ENCODE data around the gene JARID2.

The JARID2 gene

DNA sequence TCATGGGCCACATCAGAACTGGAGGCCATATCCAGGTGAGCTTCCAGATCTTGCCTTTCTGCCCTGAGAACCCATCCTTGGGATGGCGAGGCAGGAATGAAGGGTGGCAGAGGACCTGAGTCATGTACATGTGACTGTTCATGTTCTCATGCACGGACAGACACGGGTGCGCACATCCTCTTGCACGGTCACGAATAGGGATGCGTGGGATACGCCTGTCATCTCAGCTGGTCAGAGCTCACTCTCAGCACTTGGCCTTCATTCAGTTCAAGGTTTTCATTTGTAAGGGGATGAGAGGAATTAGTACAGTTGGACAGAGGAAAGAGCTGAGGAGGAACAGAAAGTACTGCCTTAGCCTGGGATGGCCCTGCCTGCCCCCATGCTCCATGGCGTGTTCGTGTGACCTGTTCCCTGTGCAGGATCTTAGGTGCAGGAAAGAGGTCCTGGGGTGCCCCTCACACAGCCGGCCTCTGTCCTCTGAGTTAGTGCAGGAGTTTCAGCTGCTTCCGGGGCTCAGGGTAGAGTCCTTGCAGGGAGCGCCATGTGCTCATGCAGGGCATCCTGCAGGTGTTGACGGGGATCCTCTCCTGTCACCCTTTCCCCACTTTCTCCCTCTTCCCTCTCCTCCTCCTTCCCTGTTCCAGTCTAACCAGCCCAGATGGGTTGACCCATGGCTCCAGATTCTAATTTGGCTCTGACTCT is 243.5 kb downstream of the JARID2 start:
- Histone ChIP-seq H3K27me3 (replicated peaks; ENCODE audit: control insufficient read depth, insufficient read depth, low read length) (no peaks in the 10 kb centered on the region), H3K4me1 (ENCODE audit: control insufficient read depth, insufficient read depth, low read length) (peaks cover 14% of the 10 kb centered on the region), H3K36me3 (ENCODE audit: control insufficient read depth, insufficient read depth, low read length, severe bottlenecking) (peaks cover 24% of the 10 kb centered on the region), H3K9me3 (ENCODE audit: control insufficient read depth, low read length) (no peaks in the 10 kb centered on the region), H3K9ac (ENCODE audit: low read length) (no peak overlapping the region), H3K4me3 (ENCODE audit: low read length) (no peak overlapping the region)
- DNase-seq (ENCODE audit: low read depth), result no peak

DNA sequence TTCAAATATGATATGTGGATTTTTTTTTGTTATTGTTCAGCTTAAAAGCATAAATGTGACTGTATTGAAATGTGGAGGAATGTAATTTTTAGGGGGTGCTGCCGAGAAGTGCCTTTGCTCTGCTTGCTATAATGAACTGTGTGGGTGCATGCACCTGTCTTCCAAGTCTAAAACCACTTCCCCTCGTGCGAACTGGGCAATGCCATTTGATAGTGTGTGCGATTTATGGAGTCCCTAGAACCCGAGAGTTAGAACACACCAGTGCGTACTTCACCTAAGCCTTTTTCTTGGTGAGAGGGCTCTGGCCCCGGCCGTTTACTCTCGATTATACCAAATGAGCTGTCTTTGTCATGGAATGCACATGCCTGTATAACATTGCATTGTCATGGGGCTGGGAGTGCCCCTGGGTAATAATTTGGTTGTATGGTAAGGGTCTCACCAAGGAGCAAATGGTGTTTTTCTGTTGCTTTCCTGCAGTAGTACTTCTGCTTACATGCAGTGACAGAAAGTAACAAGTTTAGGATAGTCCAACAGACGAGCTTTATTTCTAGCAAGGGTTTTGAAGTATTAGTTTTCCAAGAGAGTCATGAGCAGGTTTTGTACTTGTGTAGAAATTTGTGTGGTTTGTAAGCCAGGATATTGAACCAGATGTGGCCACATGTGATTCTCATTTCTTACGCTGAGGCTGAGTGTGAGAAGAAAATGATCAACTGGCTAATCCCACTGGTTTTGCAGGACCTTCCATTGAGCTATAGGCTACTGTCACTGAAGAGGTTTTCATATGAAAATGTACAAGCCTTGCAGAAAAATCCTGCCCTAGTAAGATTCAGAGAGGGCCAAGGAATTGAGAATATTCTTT is 244.6 kb downstream of the JARID2 start:
- Histone ChIP-seq H3K36me3 (ENCODE audit: control insufficient read depth, insufficient read depth, low read length, severe bottlenecking) (peaks cover 24% of the 10 kb centered on the region), H3K27me3 (replicated peaks; ENCODE audit: control insufficient read depth, insufficient read depth, low read length) (no peaks in the 10 kb centered on the region), H3K4me3 (ENCODE audit: low read length) (no peak overlapping the region), H3K9ac (ENCODE audit: low read length) (peak overlapping the region; percentile 41), H3K9me3 (ENCODE audit: control insufficient read depth, low read length) (no peaks in the 10 kb centered on the region), H3K4me1 (ENCODE audit: control insufficient read depth, insufficient read depth, low read length) (peaks cover 19% of the 10 kb centered on the region)
- DNase-seq (ENCODE audit: low read depth), result no peak

GRCh38 chr6:15491255-15491985 is 245.6 kb downstream of the JARID2 start:
- peak; percentile 92 for DNase-seq (ENCODE audit: low read depth)
- no peaks in the 10 kb centered on the region for H3K9me3 ChIP-seq (ENCODE audit: control insufficient read depth, low read length)
- no peak overlapping the region for H3K4me3 ChIP-seq (ENCODE audit: low read length)
- H3K27me3 ChIP-seq (replicated peaks; ENCODE audit: control insufficient read depth, insufficient read depth, low read length), result no peaks in the 10 kb centered on the region
- H3K4me1 ChIP-seq (ENCODE audit: control insufficient read depth, insufficient read depth, low read length), result peaks cover 25% of the 10 kb centered on the region
- H3K36me3 ChIP-seq (ENCODE audit: control insufficient read depth, insufficient read depth, low read length, severe bottlenecking), result peaks cover 30% of the 10 kb centered on the region
- H3K9ac ChIP-seq (ENCODE audit: low read length), result peak overlapping the region; percentile 41

- DNase-seq (ENCODE audit: low read depth), result no peak
- no peaks in the 10 kb centered on the region for H3K27me3 ChIP-seq (replicated peaks; ENCODE audit: control insufficient read depth, insufficient read depth, low read length)
- peak overlapping the region; percentile 15 for H3K9ac ChIP-seq (ENCODE audit: low read length)
- H3K4me3 ChIP-seq (ENCODE audit: low read length), result no peak overlapping the region
- peaks cover 35% of the 10 kb centered on the region for H3K36me3 ChIP-seq (ENCODE audit: control insufficient read depth, insufficient read depth, low read length, severe bottlenecking)
- H3K9me3 ChIP-seq (ENCODE audit: control insufficient read depth, low read length), result no peaks in the 10 kb centered on the region
- H3K4me1 ChIP-seq (ENCODE audit: control insufficient read depth, insufficient read depth, low read length), result peaks cover 25% of the 10 kb centered on the region
Observed at GRCh38 chr6:15491986-15492269, 246.1 kb downstream of the JARID2 start.

GRCh38 chr6:15493437-15494168 is 247.7 kb downstream of the JARID2 start:
- Histone ChIP-seq H3K9me3 (ENCODE audit: control insufficient read depth, low read length) (no peaks in the 10 kb centered on the region), H3K9ac (ENCODE audit: low read length) (no peak overlapping the region), H3K4me3 (ENCODE audit: low read length) (no peak overlapping the region), H3K36me3 (ENCODE audit: control insufficient read depth, insufficient read depth, low read length, severe bottlenecking) (peaks cover 25% of the 10 kb centered on the region), H3K4me1 (ENCODE audit: control insufficient read depth, insufficient read depth, low read length) (peaks cover 25% of the 10 kb centered on the region), H3K27me3 (replicated peaks; ENCODE audit: control insufficient read depth, insufficient read depth, low read length) (no peaks in the 10 kb centered on the region)
- peak; percentile 37 for DNase-seq (ENCODE audit: low read depth)

DNA sequence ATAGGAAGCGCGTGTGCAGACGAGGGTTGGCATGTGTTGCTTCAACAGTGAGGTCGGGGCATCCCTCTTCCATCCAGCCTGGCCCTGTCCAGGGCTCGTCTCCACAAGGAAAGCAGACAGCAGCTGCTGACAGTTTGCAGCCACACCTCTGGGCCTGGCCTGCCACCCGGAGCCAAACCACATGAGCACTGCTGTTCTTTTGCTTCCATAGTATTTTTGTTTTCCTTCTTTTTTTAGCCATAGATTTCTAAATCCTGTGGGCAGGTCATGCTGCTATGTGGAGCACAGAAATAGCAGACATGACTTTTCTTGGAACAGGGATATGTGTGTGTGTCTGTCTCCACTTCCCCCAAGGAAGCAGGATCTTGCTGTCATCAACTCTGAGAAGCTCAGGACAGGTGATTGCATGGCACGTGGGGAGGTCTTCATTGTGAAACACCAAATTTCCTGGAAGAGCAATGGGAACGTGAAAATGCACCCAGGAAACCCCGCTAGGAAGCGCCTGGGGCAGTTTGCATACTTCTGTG is 249.6 kb downstream of the JARID2 start:
- no peak overlapping the region for H3K9ac ChIP-seq (ENCODE audit: low read length)
- peaks cover 25% of the 10 kb centered on the region for H3K4me1 ChIP-seq (ENCODE audit: control insufficient read depth, insufficient read depth, low read length)
- DNase-seq (ENCODE audit: low read depth), result peak; percentile 32
- H3K9me3 ChIP-seq (ENCODE audit: control insufficient read depth, low read length), result no peaks in the 10 kb centered on the region
- no peak overlapping the region for H3K4me3 ChIP-seq (ENCODE audit: low read length)
- H3K36me3 ChIP-seq (ENCODE audit: control insufficient read depth, insufficient read depth, low read length, severe bottlenecking), result peaks cover 15% of the 10 kb centered on the region
- no peaks in the 10 kb centered on the region for H3K27me3 ChIP-seq (replicated peaks; ENCODE audit: control insufficient read depth, insufficient read depth, low read length)

DNA sequence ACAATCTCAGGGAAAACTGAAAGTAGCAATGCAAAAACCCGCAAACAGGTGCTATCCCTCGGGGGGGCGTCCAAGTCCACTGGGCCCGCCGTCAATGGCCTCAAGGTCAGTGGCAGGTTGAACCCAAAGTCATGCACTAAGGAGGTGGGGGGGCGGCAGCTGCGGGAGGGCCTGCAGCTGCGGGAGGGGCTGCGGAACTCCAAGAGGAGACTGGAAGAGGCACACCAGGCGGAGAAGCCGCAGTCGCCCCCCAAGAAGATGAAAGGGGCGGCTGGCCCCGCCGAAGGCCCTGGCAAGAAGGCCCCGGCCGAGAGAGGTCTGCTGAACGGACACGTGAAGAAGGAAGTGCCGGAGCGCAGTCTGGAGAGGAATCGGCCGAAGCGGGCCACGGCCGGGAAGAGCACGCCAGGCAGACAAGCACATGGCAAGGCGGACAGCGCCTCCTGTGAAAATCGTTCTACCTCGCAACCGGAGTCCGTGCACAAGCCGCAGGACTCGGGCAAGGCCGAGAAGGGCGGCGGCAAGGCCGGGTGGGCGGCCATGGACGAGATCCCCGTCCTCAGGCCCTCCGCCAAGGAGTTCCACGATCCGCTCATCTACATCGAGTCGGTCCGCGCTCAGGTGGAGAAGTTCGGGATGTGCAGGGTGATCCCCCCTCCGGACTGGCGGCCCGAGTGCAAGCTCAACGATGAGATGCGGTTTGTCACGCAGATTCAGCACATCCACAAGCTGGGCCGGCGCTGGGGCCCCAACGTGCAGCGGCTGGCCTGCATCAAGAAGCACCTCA is 250.7 kb downstream of the JARID2 start:
- Histone ChIP-seq H3K4me3 (ENCODE audit: low read length) (no peak overlapping the region), H3K4me1 (ENCODE audit: control insufficient read depth, insufficient read depth, low read length) (peaks cover 21% of the 10 kb centered on the region), H3K27me3 (replicated peaks; ENCODE audit: control insufficient read depth, insufficient read depth, low read length) (no peaks in the 10 kb centered on the region), H3K36me3 (ENCODE audit: control insufficient read depth, insufficient read depth, low read length, severe bottlenecking) (peaks cover 24% of the 10 kb centered on the region), H3K9ac (ENCODE audit: low read length) (no peak overlapping the region), H3K9me3 (ENCODE audit: control insufficient read depth, low read length) (no peaks in the 10 kb centered on the region)
- DNase-seq (ENCODE audit: low read depth), result no peak

DNA sequence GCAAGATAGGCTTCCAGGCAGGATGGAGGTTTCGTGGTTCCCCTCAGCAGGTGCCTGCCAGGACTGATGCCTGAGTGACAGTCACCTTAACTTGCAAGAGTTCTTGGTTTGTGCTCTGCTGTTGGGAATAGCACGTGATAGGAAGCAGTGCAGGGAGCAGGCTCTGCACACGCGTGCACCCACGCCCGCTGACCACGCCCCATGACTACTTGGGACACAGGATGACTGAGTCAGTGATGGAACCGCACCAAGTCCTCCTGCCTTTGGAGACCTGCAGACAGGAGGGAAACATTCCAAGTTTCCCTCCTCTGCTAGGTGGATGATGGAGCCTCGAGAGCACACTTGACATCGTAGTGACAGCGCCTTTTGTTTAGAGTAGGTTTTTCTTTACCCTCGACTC is 252.8 kb downstream of the JARID2 start:
- Histone ChIP-seq H3K36me3 (ENCODE audit: control insufficient read depth, insufficient read depth, low read length, severe bottlenecking) (peaks cover 31% of the 10 kb centered on the region), H3K9me3 (ENCODE audit: control insufficient read depth, low read length) (no peaks in the 10 kb centered on the region), H3K9ac (ENCODE audit: low read length) (no peak overlapping the region), H3K4me3 (ENCODE audit: low read length) (no peak overlapping the region), H3K4me1 (ENCODE audit: control insufficient read depth, insufficient read depth, low read length) (peaks cover 29% of the 10 kb centered on the region), H3K27me3 (replicated peaks; ENCODE audit: control insufficient read depth, insufficient read depth, low read length) (no peaks in the 10 kb centered on the region)
- DNase-seq (ENCODE audit: low read depth), result no peak

GRCh38 chr6:15499125-15499524 is 253.3 kb downstream of the JARID2 start:
- Histone ChIP-seq H3K36me3 (ENCODE audit: control insufficient read depth, insufficient read depth, low read length, severe bottlenecking) (peaks cover 31% of the 10 kb centered on the region), H3K27me3 (replicated peaks; ENCODE audit: control insufficient read depth, insufficient read depth, low read length) (no peaks in the 10 kb centered on the region), H3K9ac (ENCODE audit: low read length) (no peak overlapping the region), H3K4me3 (ENCODE audit: low read length) (no peak overlapping the region), H3K4me1 (ENCODE audit: control insufficient read depth, insufficient read depth, low read length) (peaks cover 30% of the 10 kb centered on the region), H3K9me3 (ENCODE audit: control insufficient read depth, low read length) (no peaks in the 10 kb centered on the region)
- no peak for DNase-seq (ENCODE audit: low read depth)

DNA sequence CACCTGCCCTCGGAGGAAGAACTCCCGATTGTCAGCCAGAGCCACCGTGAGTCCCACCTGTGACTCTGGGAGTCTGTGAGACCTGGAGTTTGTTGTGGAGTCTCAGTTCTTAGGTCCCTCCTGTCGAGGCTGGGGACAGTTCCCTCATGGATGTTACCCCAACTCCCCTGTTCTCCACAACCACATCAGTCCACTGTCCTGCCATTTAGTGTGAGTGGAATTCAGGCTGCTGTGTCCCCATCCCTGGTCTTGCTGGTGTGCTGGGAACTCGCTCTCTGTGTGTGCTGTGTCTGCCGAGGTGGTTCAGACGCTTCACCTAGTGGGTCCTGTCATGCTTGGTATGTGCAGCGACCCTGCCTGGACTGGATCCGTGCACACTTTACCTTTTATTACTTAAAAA is 253.7 kb downstream of the JARID2 start:
- H3K9me3 ChIP-seq (ENCODE audit: control insufficient read depth, low read length), result no peaks in the 10 kb centered on the region

More for the DNA sequence above, 253.7 kb downstream of the JARID2 start:
- DNase-seq (ENCODE audit: low read depth), result no peak
- H3K4me3 ChIP-seq (ENCODE audit: low read length), result no peak overlapping the region
- H3K9ac ChIP-seq (ENCODE audit: low read length), result no peak overlapping the region
- peaks cover 34% of the 10 kb centered on the region for H3K4me1 ChIP-seq (ENCODE audit: control insufficient read depth, insufficient read depth, low read length)
- H3K27me3 ChIP-seq (replicated peaks; ENCODE audit: control insufficient read depth, insufficient read depth, low read length), result no peaks in the 10 kb centered on the region
- peaks cover 31% of the 10 kb centered on the region for H3K36me3 ChIP-seq (ENCODE audit: control insufficient read depth, insufficient read depth, low read length, severe bottlenecking)

Measured in adipocyte (in vitro differentiated cells).